PC-9 (cell line): ENCODE results near the gene CCDC150.

Experiments used
- EZH2 ChIP-seq: fragments of 200-600 bp; sonication (generic); IDR thresholded peaks from 2 replicates; pipeline ENCODE4 v1.8.0; 2017; ENCODE audit warnings: antibody characterized with exemption, low read depth
- TF ChIP-seq, protein P1 (sequence below): fragments of 200-600 bp; sonication (generic); conservative IDR thresholded peaks from 2 replicates; pipeline ENCODE4 v1.6.1; 2017; ENCODE audit warnings: mixed run types, antibody characterized with exemption, mild to moderate bottlenecking, moderate library complexity

DNA sequence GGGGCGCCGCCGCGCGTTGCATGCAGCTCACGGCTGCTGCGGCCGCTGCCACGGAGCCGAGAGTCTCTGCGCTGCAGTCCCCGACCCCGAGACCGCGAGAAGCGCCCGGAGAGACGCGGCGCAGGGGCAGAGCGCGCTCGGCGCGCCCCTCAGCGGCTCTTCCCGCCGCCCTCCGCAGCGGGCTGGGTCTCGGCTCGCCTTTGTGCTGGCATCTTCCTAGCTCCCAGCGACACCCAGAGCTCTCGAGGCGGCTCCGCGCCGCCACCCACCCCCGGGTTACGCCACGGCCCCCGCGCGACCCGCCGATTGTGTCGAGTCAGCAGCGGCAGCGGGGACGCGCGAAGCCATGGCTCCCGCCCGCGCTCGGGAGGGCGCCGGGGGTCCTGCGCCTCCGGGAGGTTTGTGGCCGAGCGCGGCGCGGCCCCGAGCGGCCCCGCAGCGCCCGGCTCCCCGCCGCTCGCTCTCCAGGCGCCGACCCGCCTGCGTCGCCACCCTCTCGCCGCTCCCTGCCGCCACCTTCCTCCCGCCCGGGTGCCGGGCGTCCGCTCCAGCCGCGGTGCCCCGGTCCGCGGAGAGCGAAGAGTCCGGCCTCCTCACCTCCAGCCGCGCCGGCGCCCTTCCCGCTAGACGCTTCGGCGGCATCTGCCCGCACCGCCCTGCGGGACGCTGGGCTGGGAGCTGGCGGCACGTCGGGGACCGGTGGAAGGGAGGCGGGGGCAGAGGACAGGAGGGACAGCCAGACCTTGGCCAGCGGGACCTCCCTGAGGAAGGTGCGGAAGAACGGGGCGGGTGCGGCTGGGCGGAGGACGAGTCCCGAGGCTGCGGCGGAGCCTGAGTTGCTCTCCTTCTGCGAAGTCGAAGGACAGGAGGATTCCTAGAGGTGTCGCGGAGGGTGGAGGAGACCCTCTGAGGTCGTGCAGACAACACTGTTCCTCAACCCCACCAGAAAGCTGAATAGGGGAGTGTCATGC lies 46.3 kb upstream of the CCDC150 start, which contains the start of gene HECW2:
- TF ChIP-seq, protein P1, sequence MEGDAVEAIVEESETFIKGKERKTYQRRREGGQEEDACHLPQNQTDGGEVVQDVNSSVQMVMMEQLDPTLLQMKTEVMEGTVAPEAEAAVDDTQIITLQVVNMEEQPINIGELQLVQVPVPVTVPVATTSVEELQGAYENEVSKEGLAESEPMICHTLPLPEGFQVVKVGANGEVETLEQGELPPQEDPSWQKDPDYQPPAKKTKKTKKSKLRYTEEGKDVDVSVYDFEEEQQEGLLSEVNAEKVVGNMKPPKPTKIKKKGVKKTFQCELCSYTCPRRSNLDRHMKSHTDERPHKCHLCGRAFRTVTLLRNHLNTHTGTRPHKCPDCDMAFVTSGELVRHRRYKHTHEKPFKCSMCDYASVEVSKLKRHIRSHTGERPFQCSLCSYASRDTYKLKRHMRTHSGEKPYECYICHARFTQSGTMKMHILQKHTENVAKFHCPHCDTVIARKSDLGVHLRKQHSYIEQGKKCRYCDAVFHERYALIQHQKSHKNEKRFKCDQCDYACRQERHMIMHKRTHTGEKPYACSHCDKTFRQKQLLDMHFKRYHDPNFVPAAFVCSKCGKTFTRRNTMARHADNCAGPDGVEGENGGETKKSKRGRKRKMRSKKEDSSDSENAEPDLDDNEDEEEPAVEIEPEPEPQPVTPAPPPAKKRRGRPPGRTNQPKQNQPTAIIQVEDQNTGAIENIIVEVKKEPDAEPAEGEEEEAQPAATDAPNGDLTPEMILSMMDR: no peak
- TF ChIP-seq EZH2: no peak
